Endodermal cell (in vitro differentiated cells): ENCODE results near the gene NAPB. TPM values are rescaled to one million over a fixed set of nuclear protein-coding genes. Genes with fewer than 3 reads are reported as not detected.

Experiments used
- DNase-seq: peaks from one replicate; pipeline ENCODE4 v3.0.0-alpha.2; 2017
- H3K27ac ChIP-seq: 2 replicates; pipeline ENCODE4 v1.5.1; 2013; ENCODE audit warnings: mild to moderate bottlenecking, low read depth, low read length, moderate library complexity
- H3K27me3 ChIP-seq: 2 replicates; pipeline ENCODE4 v1.6.1; 2013; ENCODE audit warnings: mild to moderate bottlenecking, low read length, moderate library complexity; ENCODE audit not compliant: insufficient read depth, control insufficient read depth, poor library complexity, severe bottlenecking
- H3K36me3 ChIP-seq: 2 replicates; pipeline ENCODE4 v1.7.0; 2013; ENCODE audit warnings: mild to moderate bottlenecking, low read length, moderate library complexity; ENCODE audit not compliant: control insufficient read depth, insufficient read depth
- H3K4me1 ChIP-seq: one replicate; pipeline ENCODE4 v1.7.0; 2013; ENCODE audit warnings: low read length; ENCODE audit not compliant: control insufficient read depth, insufficient read depth
- H3K4me3 ChIP-seq: 2 replicates; pipeline ENCODE4 v1.5.1; 2013; ENCODE audit warnings: mild to moderate bottlenecking, low read length, moderate library complexity
- H3K9ac ChIP-seq: 2 replicates; pipeline ENCODE4 v1.6.1; 2013; ENCODE audit warnings: mild to moderate bottlenecking, low read length, moderate library complexity; ENCODE audit not compliant: poor library complexity, severe bottlenecking; ENCODE audit errors: extremely low read depth
- H3K9me3 ChIP-seq: 2 replicates; pipeline ENCODE4 v1.6.1; 2013; ENCODE audit warnings: mild to moderate bottlenecking, low read length, moderate library complexity; ENCODE audit not compliant: control insufficient read depth
- H3K27ac Mint-ChIP-seq: 2 replicates; pipeline ENCODE4 v1.8.0; 2020; ENCODE audit warnings: mixed read lengths
- H3K27me3 Mint-ChIP-seq: 2 replicates; pipeline ENCODE4 v1.8.0; 2021; ENCODE audit warnings: mild to moderate bottlenecking, mixed read lengths; ENCODE audit not compliant: insufficient read depth
- H3K36me3 Mint-ChIP-seq: 2 replicates; pipeline ENCODE4 v1.8.0; 2020; ENCODE audit warnings: low read depth, mixed read lengths
- H3K4me1 Mint-ChIP-seq: 2 replicates; pipeline ENCODE4 v1.8.0; 2020; ENCODE audit warnings: mixed read lengths
- H3K4me3 Mint-ChIP-seq: 2 replicates; pipeline ENCODE4 v1.8.0; 2020; ENCODE audit warnings: mild to moderate bottlenecking, moderate library complexity, mixed read lengths
- H3K9me3 Mint-ChIP-seq: 2 replicates; pipeline ENCODE4 v1.8.0; 2020; ENCODE audit warnings: mild to moderate bottlenecking, mixed read lengths
- WGBS, 2 experiments: methylation state at CpG; one replicate each; pipeline versions ENCODE4 v1.1.5 to v1.1.7; 2013; ENCODE audit warnings: missing lambda C conversion rate in 2 of 2, mixed read lengths in 1 of 2; ENCODE audit not compliant: insufficient coverage in 1 of 2, insufficient read length in 1 of 2; 5-methylcytosine and 5-hydroxymethylcytosine counted together
- total RNA-seq, 2 donors: library from RNA; stranded (reverse); fragmentation: NEBNext Ultra II Directional in 1 of 2; extraction: Animal tissue kit (Norgen Biotek cat#: 25700) in 1 of 2; gene quantifications; 2 replicates in 1 of 2; 3 replicates in 1 of 2; pipeline ENCODE4 v1.2.1, GENCODE V29; 2021
- TF ChIP-seq, protein P1 (sequence below): fragments of 200-600 bp; sonication (generic); conservative IDR thresholded peaks from 2 replicates; pipeline ENCODE4 v1.5.0; 2021; ENCODE audit warnings: antibody characterized with exemption, mild to moderate bottlenecking

NAPB gene
- total RNA-seq, 2 donors from 2014 or later: 15.7 to 16.5 TPM

DNA sequence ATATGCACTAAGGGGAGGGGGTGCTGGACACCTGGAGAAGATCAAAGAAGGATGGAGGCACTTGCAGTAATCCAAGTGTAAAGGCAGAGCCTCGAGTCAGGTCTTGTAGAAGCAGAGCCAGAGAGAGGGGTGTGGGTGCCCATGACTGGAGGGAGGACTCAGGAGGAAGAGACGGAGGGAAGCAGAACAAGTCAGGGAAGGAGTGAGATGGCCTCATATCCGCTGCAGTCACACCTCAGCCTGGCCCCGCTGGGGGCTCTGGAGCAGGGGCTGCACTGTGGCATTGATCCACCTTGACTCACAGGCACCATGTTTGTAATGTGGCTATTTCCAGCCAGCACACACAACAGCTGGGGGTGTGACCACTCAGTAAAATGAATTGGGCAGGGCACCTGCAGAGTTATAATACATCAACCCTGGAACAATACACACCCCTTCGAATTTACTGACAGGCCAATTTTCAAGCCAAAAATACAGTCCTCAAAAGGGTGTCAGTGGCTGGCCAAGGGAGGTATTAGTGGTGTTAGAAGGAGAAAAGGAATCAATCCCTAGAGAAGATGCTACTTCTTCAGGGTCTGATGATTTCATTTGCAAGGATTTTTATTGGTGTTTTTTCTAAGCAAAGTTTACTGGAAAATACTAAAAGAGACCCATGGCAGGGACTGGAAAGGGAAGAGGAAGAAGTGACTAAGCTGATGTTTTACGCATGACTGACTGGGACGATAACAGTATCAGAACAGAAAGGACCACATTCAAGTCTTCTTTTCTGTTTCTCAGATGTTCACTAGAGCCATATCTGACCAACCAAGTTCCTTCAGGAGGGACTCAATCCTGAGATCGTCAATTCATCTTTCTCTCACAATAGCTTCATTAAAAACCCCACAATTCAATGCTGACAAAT lies 89.6 kb downstream of the NAPB start:
- no peaks in the 10 kb centered on the region for H3K36me3 ChIP-seq
- TF ChIP-seq, protein P1, sequence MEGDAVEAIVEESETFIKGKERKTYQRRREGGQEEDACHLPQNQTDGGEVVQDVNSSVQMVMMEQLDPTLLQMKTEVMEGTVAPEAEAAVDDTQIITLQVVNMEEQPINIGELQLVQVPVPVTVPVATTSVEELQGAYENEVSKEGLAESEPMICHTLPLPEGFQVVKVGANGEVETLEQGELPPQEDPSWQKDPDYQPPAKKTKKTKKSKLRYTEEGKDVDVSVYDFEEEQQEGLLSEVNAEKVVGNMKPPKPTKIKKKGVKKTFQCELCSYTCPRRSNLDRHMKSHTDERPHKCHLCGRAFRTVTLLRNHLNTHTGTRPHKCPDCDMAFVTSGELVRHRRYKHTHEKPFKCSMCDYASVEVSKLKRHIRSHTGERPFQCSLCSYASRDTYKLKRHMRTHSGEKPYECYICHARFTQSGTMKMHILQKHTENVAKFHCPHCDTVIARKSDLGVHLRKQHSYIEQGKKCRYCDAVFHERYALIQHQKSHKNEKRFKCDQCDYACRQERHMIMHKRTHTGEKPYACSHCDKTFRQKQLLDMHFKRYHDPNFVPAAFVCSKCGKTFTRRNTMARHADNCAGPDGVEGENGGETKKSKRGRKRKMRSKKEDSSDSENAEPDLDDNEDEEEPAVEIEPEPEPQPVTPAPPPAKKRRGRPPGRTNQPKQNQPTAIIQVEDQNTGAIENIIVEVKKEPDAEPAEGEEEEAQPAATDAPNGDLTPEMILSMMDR: no peak

DNA sequence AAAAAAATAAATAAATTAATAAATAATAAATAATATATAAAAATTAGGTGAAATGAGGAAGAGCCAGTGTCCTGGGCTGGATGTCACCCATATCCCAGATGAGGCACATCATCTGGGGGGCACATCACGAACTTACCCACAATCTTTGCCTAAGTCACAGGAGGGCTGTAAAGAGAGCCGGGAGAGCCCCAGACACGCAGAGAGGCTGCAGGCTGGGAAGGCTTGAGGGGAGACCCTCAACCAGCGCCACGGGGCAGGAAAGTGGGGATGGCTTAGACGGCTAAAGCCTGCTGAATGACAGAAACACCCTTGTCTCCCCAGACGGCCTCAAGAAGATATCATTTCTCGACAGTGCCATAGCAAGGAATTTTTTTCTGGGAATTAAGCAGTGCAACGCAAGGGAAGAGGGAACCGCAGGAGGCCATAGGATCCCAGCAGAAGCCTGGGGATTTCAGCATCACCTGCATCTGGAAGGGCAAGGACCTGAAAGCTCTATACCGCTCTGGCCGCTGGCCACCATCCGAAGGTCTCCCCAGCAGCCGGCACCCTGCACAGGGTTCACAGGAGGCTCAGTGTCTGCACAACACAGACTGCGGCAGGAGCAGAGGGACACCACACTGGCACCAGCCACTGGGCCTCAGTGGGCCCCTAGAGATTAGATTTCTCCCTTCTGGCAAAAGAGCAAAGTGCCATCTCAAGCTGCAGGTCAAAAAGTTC lies 93.5 kb downstream of the NAPB start:
- DNase-seq: no peak
- no peak overlapping the region for H3K4me3 Mint-ChIP-seq
- no peaks in the 10 kb centered on the region for H3K9me3 Mint-ChIP-seq
- Histone ChIP-seq H3K36me3 (no peaks in the 10 kb centered on the region), H3K27ac (no peak overlapping the region), H3K4me1 (peaks cover 2% of the 10 kb centered on the region), H3K27me3 (no peaks in the 10 kb centered on the region), H3K9me3 (peaks cover 10% of the 10 kb centered on the region), H3K4me3 (no peak overlapping the region), H3K9ac (no peak overlapping the region)
- H3K27me3 Mint-ChIP-seq: peaks cover 4% of the 10 kb centered on the region
- no peaks in the 10 kb centered on the region for H3K36me3 Mint-ChIP-seq
- peaks cover 24% of the 10 kb centered on the region for H3K4me1 Mint-ChIP-seq
- TF ChIP-seq, protein P1: no peak
- WGBS, 2 experiments: 96 to 97% methylated on average over 13 to 15 of the region's 15 CpGs
- no peak overlapping the region for H3K27ac Mint-ChIP-seq

More for the DNA sequence above, 89.6 kb downstream of the NAPB start:
- peaks cover 2% of the 10 kb centered on the region for H3K27me3 Mint-ChIP-seq
- no peaks in the 10 kb centered on the region for H3K9me3 Mint-ChIP-seq
- H3K4me3 ChIP-seq: no peak overlapping the region
- H3K36me3 Mint-ChIP-seq: no peaks in the 10 kb centered on the region
- no peak for DNase-seq
- peaks cover 10% of the 10 kb centered on the region for H3K9me3 ChIP-seq
- H3K9ac ChIP-seq: no peak overlapping the region
- no peak overlapping the region for H3K27ac Mint-ChIP-seq
- peaks cover 4% of the 10 kb centered on the region for H3K4me1 Mint-ChIP-seq
- H3K27me3 ChIP-seq: no peaks in the 10 kb centered on the region
- WGBS, 2 experiments: 83 to 97% methylated on average over 4 to 7 of the region's 8 CpGs
- no peak overlapping the region for H3K4me3 Mint-ChIP-seq
- no peak overlapping the region for H3K27ac ChIP-seq
- no peaks in the 10 kb centered on the region for H3K4me1 ChIP-seq

DNA sequence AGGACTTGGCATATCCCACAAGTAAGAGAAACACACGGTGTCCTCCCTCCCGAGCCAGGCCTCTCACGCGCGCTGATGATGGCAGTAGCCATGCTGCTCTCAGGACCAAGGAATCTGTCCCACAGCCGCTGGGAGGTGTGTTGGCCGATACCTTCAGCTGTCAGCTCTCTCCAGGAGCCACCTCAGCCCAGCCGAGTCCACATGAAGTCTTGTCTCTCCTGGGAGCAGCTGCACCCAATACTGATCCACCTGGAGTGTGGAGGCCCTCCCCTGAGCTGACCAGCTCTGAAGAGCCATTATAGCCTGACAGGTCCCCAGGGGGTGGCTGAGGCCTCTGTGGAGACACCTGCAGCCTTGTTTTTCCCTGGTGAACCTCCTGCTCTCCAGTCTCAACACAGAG lies 94.5 kb downstream of the NAPB start:
- Histone ChIP-seq H3K36me3 (no peaks in the 10 kb centered on the region), H3K27me3 (no peaks in the 10 kb centered on the region), H3K9ac (no peak overlapping the region), H3K27ac (no peak overlapping the region), H3K4me1 (peaks cover 2% of the 10 kb centered on the region), H3K9me3 (peaks cover 10% of the 10 kb centered on the region), H3K4me3 (no peak overlapping the region)
- DNase-seq: no peak
- 93 to 100% methylated on average over 6 to 8 of the region's 8 CpGs for WGBS, 2 experiments
- Mint-ChIP-seq H3K27ac (no peak overlapping the region), H3K9me3 (peaks cover 2% of the 10 kb centered on the region), H3K4me1 (peaks cover 24% of the 10 kb centered on the region), H3K27me3 (peaks cover 4% of the 10 kb centered on the region), H3K4me3 (no peak overlapping the region), H3K36me3 (no peaks in the 10 kb centered on the region)
- TF ChIP-seq, protein P1: no peak
